Mucosa of stomach (tissue), 1 donor: ENCODE data around the gene ITPR1.

ENCODE experiments used
- H3K27me3 ChIP-seq: one replicate; pipeline ENCODE4 v1.7.0; 2013; ENCODE audit warnings: mild to moderate bottlenecking, low read length; ENCODE audit not compliant: control insufficient read depth, insufficient read depth
- H3K36me3 ChIP-seq: one replicate; pipeline ENCODE4 v1.7.0; 2013; ENCODE audit warnings: low read length; ENCODE audit not compliant: control insufficient read depth, insufficient read depth
- H3K4me1 ChIP-seq: one replicate; pipeline ENCODE4 v1.7.0; 2013; ENCODE audit warnings: mild to moderate bottlenecking, low read length; ENCODE audit not compliant: control insufficient read depth, insufficient read depth
- H3K4me3 ChIP-seq: one replicate; pipeline ENCODE4 v1.7.0; 2013; ENCODE audit warnings: low read length
- H3K9ac ChIP-seq: one replicate; pipeline ENCODE4 v1.7.0; 2013; ENCODE audit warnings: mild to moderate bottlenecking, low read length, moderate library complexity
- H3K9me3 ChIP-seq: one replicate; pipeline ENCODE4 v1.7.0; 2013; ENCODE audit warnings: mild to moderate bottlenecking, low read length, moderate library complexity; ENCODE audit not compliant: control insufficient read depth
- donor health status: Pancreatic carcinoma.

Gene ITPR1

DNA sequence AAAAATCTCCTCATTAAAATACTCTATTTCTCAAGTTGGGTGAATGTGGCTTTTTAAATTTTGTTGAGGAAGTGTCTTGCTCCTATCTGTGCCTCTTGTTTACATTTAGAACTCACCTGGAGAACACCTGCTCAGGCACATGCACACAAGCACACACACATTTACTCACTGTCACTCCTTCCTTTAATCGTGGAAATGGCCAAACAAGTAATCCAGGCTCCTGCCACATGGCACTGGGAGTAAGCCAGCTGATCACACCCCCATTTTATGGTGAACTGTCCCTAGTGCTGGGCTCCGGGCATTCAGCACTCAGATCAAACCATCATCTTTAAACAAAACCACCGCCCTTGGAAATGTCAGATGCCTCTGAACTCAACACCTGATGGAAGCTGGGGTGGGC, 281.4 kb downstream of the ITPR1 start:
- H3K9me3 ChIP-seq: no peaks in the 10 kb centered on the region
- peaks cover 47% of the 10 kb centered on the region for H3K4me1 ChIP-seq
- H3K4me3 ChIP-seq: no peak overlapping the region
- no peaks in the 10 kb centered on the region for H3K36me3 ChIP-seq
- no peak overlapping the region for H3K9ac ChIP-seq
- no peaks in the 10 kb centered on the region for H3K27me3 ChIP-seq

DNA sequence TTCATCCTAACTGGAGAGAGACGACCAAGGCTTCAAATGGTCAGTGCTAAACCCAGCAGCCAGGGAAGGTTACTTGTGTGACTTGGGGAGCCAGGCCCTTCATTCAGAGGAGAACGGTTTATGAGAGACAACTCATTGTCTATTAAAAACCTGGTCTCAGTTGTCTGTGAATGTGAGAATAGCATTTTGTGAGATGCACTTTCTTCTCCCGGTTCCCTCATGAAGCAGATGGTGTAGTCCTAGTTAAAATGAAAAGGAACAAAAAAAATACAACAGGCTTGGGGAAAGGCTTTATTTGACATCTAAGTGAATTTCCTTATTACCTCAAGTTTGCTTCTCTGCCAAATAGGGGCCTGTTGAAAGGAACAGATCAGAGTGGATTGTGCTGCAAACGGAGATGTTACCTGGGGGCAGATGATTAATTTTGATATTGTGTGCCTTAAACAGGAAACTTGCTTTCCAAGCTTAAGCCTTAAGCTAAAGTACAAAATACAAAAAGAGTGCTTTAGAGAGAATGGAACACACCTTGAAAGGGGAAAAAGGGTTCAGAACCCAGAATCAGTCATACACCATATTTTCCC, 283.3 kb downstream of the ITPR1 start:
- Histone ChIP-seq H3K36me3 (no peaks in the 10 kb centered on the region), H3K4me3 (no peak overlapping the region), H3K27me3 (no peaks in the 10 kb centered on the region), H3K9ac (no peak overlapping the region), H3K9me3 (no peaks in the 10 kb centered on the region), H3K4me1 (peaks cover 32% of the 10 kb centered on the region)

DNA sequence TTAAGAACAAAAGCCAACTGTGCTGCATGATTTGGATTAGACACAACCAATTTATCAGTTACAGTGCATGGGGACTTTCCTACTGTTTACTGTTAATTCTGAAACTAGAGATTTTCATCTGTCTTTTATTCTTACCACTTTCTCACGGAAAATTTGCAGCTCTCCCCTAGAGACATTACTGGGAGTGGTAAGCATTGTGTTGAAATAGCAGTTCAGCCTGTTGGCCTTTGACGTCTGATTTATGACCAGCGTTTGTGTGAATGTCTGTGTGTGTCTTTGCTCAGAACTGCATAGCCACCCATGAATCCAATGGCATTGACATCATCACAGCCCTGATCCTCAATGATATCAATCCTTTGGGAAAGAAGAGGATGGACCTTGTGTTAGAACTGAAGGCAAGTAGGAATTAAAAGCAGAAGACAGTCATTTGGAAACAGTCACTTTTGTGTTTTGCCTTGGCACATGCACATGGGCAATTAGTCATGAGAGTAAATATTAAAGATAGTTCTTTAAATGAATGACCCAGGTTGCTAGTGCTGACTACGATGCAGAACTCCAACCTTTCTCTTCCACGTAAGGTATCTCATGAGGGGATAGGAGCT, 283.9 kb downstream of the ITPR1 start:
- Histone ChIP-seq H3K9ac (no peak overlapping the region), H3K9me3 (no peaks in the 10 kb centered on the region), H3K36me3 (no peaks in the 10 kb centered on the region), H3K4me1 (peaks cover 26% of the 10 kb centered on the region), H3K4me3 (no peak overlapping the region), H3K27me3 (no peaks in the 10 kb centered on the region)

DNA sequence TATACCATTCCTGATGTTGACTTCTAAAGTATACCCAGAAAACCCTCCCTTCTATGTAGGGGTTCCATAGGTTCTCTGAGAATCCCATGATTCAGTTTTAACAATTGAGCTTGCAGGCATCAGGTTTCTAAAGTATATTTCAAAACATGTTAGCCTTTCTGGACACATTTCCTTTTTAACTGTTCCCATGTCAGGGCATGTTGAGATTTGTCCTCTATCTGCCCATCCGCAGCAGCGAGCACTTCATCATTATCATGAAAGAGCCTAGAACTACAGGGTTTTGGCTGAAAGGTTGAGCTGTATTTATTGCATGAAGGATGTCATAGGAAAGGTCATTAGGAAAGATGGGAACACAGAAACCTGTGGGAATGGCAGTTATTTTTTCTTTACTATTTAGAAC, 285.0 kb downstream of the ITPR1 start:
- no peak overlapping the region for H3K4me3 ChIP-seq
- H3K9ac ChIP-seq: no peak overlapping the region
- H3K36me3 ChIP-seq: no peaks in the 10 kb centered on the region
- peaks cover 15% of the 10 kb centered on the region for H3K4me1 ChIP-seq
- no peaks in the 10 kb centered on the region for H3K27me3 ChIP-seq
- no peaks in the 10 kb centered on the region for H3K9me3 ChIP-seq

DNA sequence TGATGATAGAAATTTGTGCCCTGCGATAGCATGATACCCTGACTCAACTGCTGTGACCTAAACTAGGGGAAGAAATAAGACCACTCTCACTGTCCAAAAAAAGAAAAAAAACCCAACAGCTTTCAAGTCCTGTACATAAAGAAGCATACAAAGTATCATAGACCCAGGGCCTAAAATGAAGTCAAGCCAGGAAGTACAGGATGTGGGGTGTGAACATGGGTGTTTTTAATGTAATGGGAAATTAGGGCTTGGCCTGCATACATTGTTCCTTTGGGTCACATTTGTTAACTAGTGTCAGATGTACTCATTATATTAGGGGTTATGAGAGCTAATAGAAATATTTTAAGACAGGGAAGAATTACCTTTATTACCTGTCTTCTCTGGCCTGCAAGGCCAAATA, 285.6 kb downstream of the ITPR1 start:
- no peaks in the 10 kb centered on the region for H3K9me3 ChIP-seq
- no peak overlapping the region for H3K4me3 ChIP-seq
- no peaks in the 10 kb centered on the region for H3K27me3 ChIP-seq
- H3K9ac ChIP-seq: no peak overlapping the region
- H3K4me1 ChIP-seq: peaks cover 15% of the 10 kb centered on the region
- H3K36me3 ChIP-seq: no peaks in the 10 kb centered on the region

- no peaks in the 10 kb centered on the region for H3K9me3 ChIP-seq
- H3K9ac ChIP-seq: no peak overlapping the region
- peaks cover 9% of the 10 kb centered on the region for H3K4me1 ChIP-seq
- H3K27me3 ChIP-seq: no peaks in the 10 kb centered on the region
- no peaks in the 10 kb centered on the region for H3K36me3 ChIP-seq
- no peak overlapping the region for H3K4me3 ChIP-seq
Measured at GRCh38 chr3:4780545-4780957, 287.4 kb downstream of the ITPR1 start.

- Histone ChIP-seq H3K9me3 (no peaks in the 10 kb centered on the region), H3K4me3 (no peak overlapping the region), H3K9ac (no peak overlapping the region), H3K4me1 (peaks cover 2% of the 10 kb centered on the region), H3K27me3 (no peaks in the 10 kb centered on the region), H3K36me3 (no peaks in the 10 kb centered on the region)
Measured at GRCh38 chr3:4782095-4782494, 288.9 kb downstream of the ITPR1 start.

DNA sequence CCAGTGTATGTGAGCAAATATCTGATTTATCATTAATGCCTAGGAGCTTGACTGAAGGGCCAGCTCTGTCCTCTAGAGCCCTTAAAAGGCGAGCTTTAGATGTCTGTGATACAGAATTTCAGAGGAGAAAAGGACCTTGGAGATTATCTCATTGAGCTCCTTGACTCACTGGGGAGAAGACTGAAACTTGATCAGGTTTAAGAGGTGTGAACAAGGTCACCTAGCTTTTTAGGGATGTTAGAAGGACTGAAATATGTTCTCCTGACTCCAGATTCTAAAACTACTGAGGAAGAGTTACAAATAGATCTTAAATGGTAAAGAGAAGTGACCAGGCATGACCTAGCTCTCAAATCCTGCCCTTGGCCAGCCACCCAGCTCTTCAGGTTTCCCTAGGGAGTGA, 292.4 kb downstream of the ITPR1 start:
- Histone ChIP-seq H3K9ac (no peak overlapping the region), H3K27me3 (no peaks in the 10 kb centered on the region), H3K9me3 (no peaks in the 10 kb centered on the region), H3K4me1 (no peaks in the 10 kb centered on the region), H3K4me3 (no peak overlapping the region), H3K36me3 (no peaks in the 10 kb centered on the region)

DNA sequence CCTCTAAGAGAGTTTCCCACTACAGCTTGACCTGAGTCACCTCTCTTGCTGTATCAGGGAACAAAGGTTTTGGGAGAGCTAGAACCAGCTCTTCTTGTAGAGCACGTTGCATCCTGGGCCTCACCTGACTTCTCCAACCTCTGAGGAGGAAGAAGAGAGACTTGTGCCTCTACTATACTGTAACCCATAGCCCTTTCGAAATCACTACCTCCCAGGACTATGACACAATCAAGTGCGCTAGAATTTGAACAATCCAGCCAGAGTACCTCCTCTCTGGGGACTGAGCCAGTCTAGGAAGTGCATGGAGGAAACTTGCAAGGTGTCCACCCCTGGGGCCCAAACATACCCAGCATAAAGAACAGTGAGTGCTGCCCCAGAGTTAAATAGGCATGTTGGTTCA, 293.3 kb downstream of the ITPR1 start:
- Histone ChIP-seq H3K36me3 (no peaks in the 10 kb centered on the region), H3K4me1 (no peaks in the 10 kb centered on the region), H3K4me3 (no peak overlapping the region), H3K9me3 (no peaks in the 10 kb centered on the region), H3K9ac (no peak overlapping the region), H3K27me3 (no peaks in the 10 kb centered on the region)

DNA sequence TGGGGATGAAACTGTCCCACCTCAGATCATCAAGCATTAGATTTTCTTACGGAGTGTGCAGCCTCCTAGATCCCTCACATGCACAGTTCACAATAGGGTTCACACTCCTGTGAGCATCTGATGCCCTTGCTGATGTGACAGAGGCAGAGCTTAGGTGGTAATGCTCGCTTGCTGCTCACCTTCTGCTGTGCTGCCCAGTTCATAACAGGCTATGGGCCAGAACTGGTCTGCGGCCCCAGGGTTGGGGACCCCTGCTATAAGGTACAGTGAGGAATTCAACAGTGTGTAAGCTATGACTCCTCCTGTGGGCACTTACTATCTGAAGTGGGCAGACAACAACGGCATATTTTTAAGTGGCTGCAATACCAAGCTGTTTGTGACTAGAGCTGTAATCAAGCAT, 298.2 kb downstream of the ITPR1 start:
- no peaks in the 10 kb centered on the region for H3K9me3 ChIP-seq
- no peaks in the 10 kb centered on the region for H3K36me3 ChIP-seq
- H3K9ac ChIP-seq: no peak overlapping the region
- no peak overlapping the region for H3K4me3 ChIP-seq
- H3K4me1 ChIP-seq: no peaks in the 10 kb centered on the region
- H3K27me3 ChIP-seq: no peaks in the 10 kb centered on the region

DNA sequence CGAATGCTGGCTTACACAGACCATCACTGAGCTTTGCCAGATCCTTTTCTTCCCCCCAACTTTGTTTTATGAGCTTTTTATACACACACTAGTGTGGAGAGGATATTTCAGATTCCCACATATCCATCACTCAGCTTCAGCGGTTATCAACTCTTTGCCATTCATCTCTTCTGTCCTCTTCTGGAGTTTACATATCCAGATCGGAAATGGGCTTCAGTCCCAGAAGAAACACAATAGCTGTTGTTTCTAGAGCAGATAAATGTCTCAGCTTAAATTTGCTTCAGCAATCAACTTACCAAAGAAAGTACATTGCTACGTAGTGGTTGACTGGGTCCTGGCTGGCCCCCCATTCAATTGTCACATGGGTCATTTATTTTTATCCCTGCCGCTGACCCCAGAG, 300.2 kb downstream of the ITPR1 start:
- Histone ChIP-seq H3K9me3 (no peaks in the 10 kb centered on the region), H3K4me3 (no peak overlapping the region), H3K27me3 (no peaks in the 10 kb centered on the region), H3K4me1 (no peaks in the 10 kb centered on the region), H3K36me3 (no peaks in the 10 kb centered on the region), H3K9ac (no peak overlapping the region)

DNA sequence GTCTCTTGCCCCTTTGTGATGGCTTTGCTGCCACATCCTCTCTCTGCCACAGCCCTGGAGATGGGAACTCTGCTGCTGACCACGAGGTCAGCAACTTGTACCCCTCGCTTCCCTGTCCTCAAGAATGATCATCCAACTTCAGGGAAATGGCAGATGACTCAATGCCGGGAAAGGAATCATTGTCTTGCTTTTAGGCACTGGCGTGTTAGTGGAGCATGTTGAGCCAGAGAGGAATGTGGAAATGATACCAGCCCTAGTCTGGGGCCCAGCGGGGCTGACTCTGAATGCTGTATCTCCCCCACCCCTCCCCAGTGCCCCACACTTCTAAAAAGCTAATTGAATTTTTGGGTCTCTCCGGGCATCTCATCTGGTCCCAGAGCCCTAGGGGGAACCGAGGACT, 301.2 kb downstream of the ITPR1 start:
- no peaks in the 10 kb centered on the region for H3K36me3 ChIP-seq
- no peaks in the 10 kb centered on the region for H3K4me1 ChIP-seq

DNA sequence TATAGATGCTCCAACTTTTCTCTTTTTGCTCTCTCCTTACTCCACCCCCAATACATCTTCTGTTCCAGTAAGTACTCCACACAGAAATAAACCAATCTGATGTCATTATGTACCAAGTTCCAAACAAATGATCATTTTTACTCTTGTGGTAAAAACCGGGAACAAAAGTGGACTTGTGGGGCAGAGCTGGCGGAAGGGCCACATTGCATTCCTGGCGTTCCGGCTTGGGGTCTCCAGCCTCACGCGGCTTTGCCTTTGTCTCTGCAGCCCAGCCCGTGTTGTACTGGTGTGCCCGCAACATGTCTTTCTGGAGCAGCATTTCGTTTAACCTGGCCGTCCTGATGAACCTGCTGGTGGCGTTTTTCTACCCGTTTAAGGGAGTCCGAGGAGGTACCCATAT, 301.6 kb downstream of the ITPR1 start:
- Histone ChIP-seq H3K4me3 (no peak overlapping the region), H3K9me3 (no peaks in the 10 kb centered on the region), H3K27me3 (no peaks in the 10 kb centered on the region), H3K4me1 (no peaks in the 10 kb centered on the region), H3K36me3 (no peaks in the 10 kb centered on the region), H3K9ac (no peak overlapping the region)

More for the DNA sequence above, 301.2 kb downstream of the ITPR1 start:
- Histone ChIP-seq H3K9ac (no peak overlapping the region), H3K27me3 (no peaks in the 10 kb centered on the region), H3K4me3 (no peak overlapping the region), H3K9me3 (no peaks in the 10 kb centered on the region)
